ENCODE measurements around the gene FUZ.

Gene FUZ

DNA sequence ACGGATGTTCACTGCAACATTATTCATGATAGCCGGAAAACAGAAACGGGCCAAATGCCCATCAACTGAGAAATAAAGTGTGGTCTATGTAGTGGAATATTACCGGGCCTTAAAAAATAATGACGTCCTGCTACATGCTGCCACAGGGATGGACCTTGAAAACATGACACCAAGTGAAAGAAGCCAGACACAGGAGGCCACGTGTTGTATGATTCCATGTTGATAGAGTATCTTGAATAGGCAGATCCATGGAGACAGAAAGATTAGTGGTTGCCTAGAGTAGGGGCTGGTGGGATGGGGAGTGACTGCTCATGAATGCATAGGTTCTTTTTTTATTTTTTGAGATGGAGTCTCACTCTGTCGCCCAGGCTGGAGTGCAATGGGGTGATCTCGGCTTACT, 42.6 kb downstream of the FUZ start:
- no peaks in the 10 kb centered on the region for H3K27me3 ChIP-seq (ENCODE audit: low read length)
- TF ChIP-seq, protein P1, sequence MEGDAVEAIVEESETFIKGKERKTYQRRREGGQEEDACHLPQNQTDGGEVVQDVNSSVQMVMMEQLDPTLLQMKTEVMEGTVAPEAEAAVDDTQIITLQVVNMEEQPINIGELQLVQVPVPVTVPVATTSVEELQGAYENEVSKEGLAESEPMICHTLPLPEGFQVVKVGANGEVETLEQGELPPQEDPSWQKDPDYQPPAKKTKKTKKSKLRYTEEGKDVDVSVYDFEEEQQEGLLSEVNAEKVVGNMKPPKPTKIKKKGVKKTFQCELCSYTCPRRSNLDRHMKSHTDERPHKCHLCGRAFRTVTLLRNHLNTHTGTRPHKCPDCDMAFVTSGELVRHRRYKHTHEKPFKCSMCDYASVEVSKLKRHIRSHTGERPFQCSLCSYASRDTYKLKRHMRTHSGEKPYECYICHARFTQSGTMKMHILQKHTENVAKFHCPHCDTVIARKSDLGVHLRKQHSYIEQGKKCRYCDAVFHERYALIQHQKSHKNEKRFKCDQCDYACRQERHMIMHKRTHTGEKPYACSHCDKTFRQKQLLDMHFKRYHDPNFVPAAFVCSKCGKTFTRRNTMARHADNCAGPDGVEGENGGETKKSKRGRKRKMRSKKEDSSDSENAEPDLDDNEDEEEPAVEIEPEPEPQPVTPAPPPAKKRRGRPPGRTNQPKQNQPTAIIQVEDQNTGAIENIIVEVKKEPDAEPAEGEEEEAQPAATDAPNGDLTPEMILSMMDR (IDR thresholded peaks at IDR 0.05; ENCODE audit: insufficient read depth, low read length, poor library complexity, severe bottlenecking): no peak
- no peak for TF ChIP-seq EZH2phosphoT487 (conservative IDR thresholded peaks at IDR 0.05; ENCODE audit: low read length)
- H3K9me3 ChIP-seq (ENCODE audit: insufficient read depth, low read length): no peaks in the 10 kb centered on the region
- H3K27ac ChIP-seq (ENCODE audit: low read depth, low read length): no peak overlapping the region
- H2AFZ ChIP-seq (ENCODE audit: low read depth, low read length, severe bottlenecking): no peak overlapping the region
- no peaks in the 10 kb centered on the region for H3K9me2 ChIP-seq (replicated peaks; ENCODE audit: insufficient read depth, low read length)
- peaks cover 59% of the 10 kb centered on the region for H3K79me2 ChIP-seq (ENCODE audit: insufficient read depth, low read length)
- H3F3A ChIP-seq (ENCODE audit: insufficient read depth): no peaks in the 10 kb centered on the region
- no peak overlapping the region for H3K9ac ChIP-seq (ENCODE audit: low read length)
- no peak overlapping the region for H3K4me3 ChIP-seq (ENCODE audit: insufficient read depth, low read length, poor library complexity, severe bottlenecking)
- H3K4me2 ChIP-seq (ENCODE audit: low read depth, low read length, poor library complexity, severe bottlenecking): no peak overlapping the region
- no peaks in the 10 kb centered on the region for H3K36me3 ChIP-seq (ENCODE audit: low read length)
- H4K20me1 ChIP-seq (ENCODE audit: low read depth, low read length): no peaks in the 10 kb centered on the region

DNA sequence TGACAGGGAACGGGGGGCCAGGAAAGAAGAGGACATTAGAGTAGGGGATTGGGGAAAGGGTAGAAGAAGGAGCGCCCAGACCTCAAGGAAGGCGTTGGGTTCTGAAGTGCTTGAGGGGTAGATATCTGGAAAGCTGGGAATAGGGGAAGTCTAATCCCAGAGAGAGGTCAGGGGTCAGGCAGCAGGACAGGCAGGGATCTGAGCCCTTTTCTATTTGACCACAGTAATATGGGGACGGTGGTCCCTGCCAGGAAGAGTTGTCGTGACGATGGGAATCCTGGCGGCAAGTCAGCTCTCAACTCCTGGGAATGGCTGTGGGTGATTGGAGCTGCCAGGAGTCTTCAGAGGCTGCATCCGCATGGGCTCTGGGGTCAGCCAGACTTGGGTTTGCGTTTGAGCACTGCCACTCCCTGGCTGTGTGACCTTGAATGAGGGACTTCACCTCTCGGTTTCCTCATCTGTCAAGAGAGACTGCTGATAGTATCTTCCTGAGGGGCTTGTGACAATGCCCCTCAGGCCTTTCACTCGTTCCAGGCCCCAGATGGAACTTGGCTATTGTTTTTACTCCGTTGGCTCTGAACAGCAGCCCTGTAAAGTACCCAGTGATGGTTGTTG, 45.0 kb downstream of the FUZ start:
- Histone ChIP-seq H3K4me3 (ENCODE audit: insufficient read depth, low read length, poor library complexity, severe bottlenecking) (peak overlapping the region; percentile 95), H3F3A (ENCODE audit: insufficient read depth) (no peaks in the 10 kb centered on the region), H3K9me2 (replicated peaks; ENCODE audit: insufficient read depth, low read length) (no peaks in the 10 kb centered on the region), H3K9ac (ENCODE audit: low read length) (peak overlapping the region; percentile 93), H3K4me2 (ENCODE audit: low read depth, low read length, poor library complexity, severe bottlenecking) (peak overlapping the region; percentile 100), H3K27me3 (ENCODE audit: low read length) (no peaks in the 10 kb centered on the region), H3K79me2 (ENCODE audit: insufficient read depth, low read length) (peaks cover 46% of the 10 kb centered on the region), H3K27ac (ENCODE audit: low read depth, low read length) (no peak overlapping the region), H3K9me3 (ENCODE audit: insufficient read depth, low read length) (no peaks in the 10 kb centered on the region), H3K36me3 (ENCODE audit: low read length) (no peaks in the 10 kb centered on the region), H4K20me1 (ENCODE audit: low read depth, low read length) (no peaks in the 10 kb centered on the region), H2AFZ (ENCODE audit: low read depth, low read length, severe bottlenecking) (no peak overlapping the region)
- TF ChIP-seq, protein P1 (IDR thresholded peaks at IDR 0.05; ENCODE audit: insufficient read depth, low read length, poor library complexity, severe bottlenecking): no peak
- TF ChIP-seq EZH2phosphoT487 (conservative IDR thresholded peaks at IDR 0.05; ENCODE audit: low read length): no peak

DNA sequence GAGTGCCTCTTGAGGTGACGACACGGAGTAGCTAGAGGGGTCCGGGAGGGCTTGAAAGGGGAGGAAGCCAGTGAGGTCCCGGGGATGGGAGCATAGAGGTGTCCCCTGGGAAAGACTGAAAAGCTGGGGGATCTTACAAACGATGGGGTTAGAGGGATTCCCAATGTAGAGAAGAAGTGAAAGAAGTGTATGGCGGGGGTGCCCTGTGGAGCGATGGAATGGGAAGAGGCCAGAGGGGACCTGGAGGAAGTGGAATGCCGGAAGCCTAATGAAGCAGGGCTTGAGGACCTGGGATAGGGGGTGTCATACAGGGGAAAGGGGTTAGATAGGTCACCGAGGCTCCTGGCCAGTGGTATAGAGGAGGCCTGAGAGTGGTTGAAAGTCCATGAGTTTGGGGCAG, 45.7 kb downstream of the FUZ start:
- H3K4me2 ChIP-seq (ENCODE audit: low read depth, low read length, poor library complexity, severe bottlenecking): peak overlapping the region; percentile 100
- TF ChIP-seq EZH2phosphoT487 (conservative IDR thresholded peaks at IDR 0.05; ENCODE audit: low read length): no peak
- TF ChIP-seq, protein P1 (IDR thresholded peaks at IDR 0.05; ENCODE audit: insufficient read depth, low read length, poor library complexity, severe bottlenecking): no peak
- no peaks in the 10 kb centered on the region for H3K27me3 ChIP-seq (ENCODE audit: low read length)
- H2AFZ ChIP-seq (ENCODE audit: low read depth, low read length, severe bottlenecking): peak overlapping the region; percentile 33
- no peaks in the 10 kb centered on the region for H4K20me1 ChIP-seq (ENCODE audit: low read depth, low read length)
- H3K27ac ChIP-seq (ENCODE audit: low read depth, low read length): peak overlapping the region; percentile 24
- H3K36me3 ChIP-seq (ENCODE audit: low read length): no peaks in the 10 kb centered on the region
- H3K4me3 ChIP-seq (ENCODE audit: insufficient read depth, low read length, poor library complexity, severe bottlenecking): peak overlapping the region; percentile 95
- H3K79me2 ChIP-seq (ENCODE audit: insufficient read depth, low read length): peaks cover 42% of the 10 kb centered on the region
- no peaks in the 10 kb centered on the region for H3K9me3 ChIP-seq (ENCODE audit: insufficient read depth, low read length)
- H3F3A ChIP-seq (ENCODE audit: insufficient read depth): no peaks in the 10 kb centered on the region
- H3K9ac ChIP-seq (ENCODE audit: low read length): peak overlapping the region; percentile 93
- H3K9me2 ChIP-seq (replicated peaks; ENCODE audit: insufficient read depth, low read length): no peaks in the 10 kb centered on the region
